Upper lobe of left lung (tissue), 6 donors: ENCODE data around the gene ATP1B4. TPM values are rescaled to one million over a fixed set of nuclear protein-coding genes. Genes with fewer than 3 reads are reported as not detected.

Experiments used
- ATAC-seq, 2 donors: fragments of 200-7000 bp; cut with Tn5 transposase; one replicate each; pipeline ENCODE4 v1.9.1; 2022; ENCODE audit warnings: mild to moderate bottlenecking in 2 of 2, moderate library complexity in 2 of 2; ENCODE audit not compliant: low FRiP score in 2 of 2
- DNase-seq, 2 donors: peaks; one replicate each; pipeline ENCODE4 v3.0.0-alpha.2; 2019 to 2020
- H3K27ac ChIP-seq, 4 donors: fragments of 200-600 bp; sonication (generic); one replicate each; pipeline ENCODE4 v1.5.1; 2016 to 2019
- H3K27me3 ChIP-seq, 4 donors: fragments of 200-600 bp; sonication (generic); one replicate each; pipeline ENCODE4 v1.5.1; 2017 to 2019
- H3K36me3 ChIP-seq, 4 donors: fragments of 200-600 bp; sonication (generic); one replicate each; pipeline ENCODE4 v1.5.1; 2016 to 2019
- H3K4me1 ChIP-seq, 4 donors: fragments of 200-600 bp; sonication (generic); one replicate each; pipeline ENCODE4 v1.5.1; 2018 to 2019
- H3K4me3 ChIP-seq, 4 donors: fragments of 200-600 bp; sonication (generic); one replicate each; pipeline ENCODE4 v1.5.1; 2017 to 2019; ENCODE audit warnings: mild to moderate bottlenecking in 2 of 4, moderate library complexity in 1 of 4
- H3K9me3 ChIP-seq, 4 donors: fragments of 200-600 bp; sonication (generic); one replicate each; pipeline ENCODE4 v1.5.1; 2018 to 2019
- CTCF ChIP-seq, 6 experiments: fragments of 450-650 bp in 4 of 6; fragments of 200-600 bp in 2 of 6; sonication (generic) in 2 of 6; IDR thresholded peaks; one replicate each; pipeline ENCODE4 v1.5.1; 2016 to 2019; ENCODE audit warnings: antibody characterized with exemption in 6 of 6
- EP300 ChIP-seq, 4 donors: sonication (generic); formaldehyde crosslinking; IDR thresholded peaks; one replicate each; pipeline ENCODE4 v1.5.1; 2017; ENCODE audit warnings: antibody characterized with exemption in 4 of 4, control low read depth in 2 of 4
- POLR2A ChIP-seq, 4 donors: fragments of 450-650 bp; IDR thresholded peaks; one replicate each; pipeline ENCODE4 v1.5.1; 2016 to 2017; ENCODE audit warnings: antibody characterized with exemption in 4 of 4, mild to moderate bottlenecking in 2 of 4
- POLR2AphosphoS5 ChIP-seq, 2 donors: sonication (generic); formaldehyde crosslinking; IDR thresholded peaks; one replicate each; pipeline ENCODE4 v1.5.1; 2017; ENCODE audit warnings: antibody characterized with exemption in 2 of 2
- WGBS, 2 donors: methylation state at CpG; one replicate each; pipeline ENCODE4 v1.1.5; 2017 to 2018; 5-methylcytosine and 5-hydroxymethylcytosine counted together
- total RNA-seq, 6 donors: library from RNA; depleted of rRNA in 4 of 6; stranded (reverse); fragments of >200 nt in 4 of 6; gene quantifications; one replicate each; pipeline versions ENCODE4 v1.1.0 to v1.2.1, GENCODE V29; 2016 to 2021
- donor health status: DM: no; HTN: no; CAD: no; lungs with moderate emphysema.
- donor health status: DM: no; HTN: yes; CAD: no; lungs with severe emphysema.

Gene ATP1B4
- total RNA-seq, 6 donors from 2014 or later, result not detected

GRCh38 chrX:120378570-120378969 is 16.7 kb downstream of the ATP1B4 start:
- no peak for DNase-seq
- no peak for TF ChIP-seq EP300 (IDR thresholded peaks at IDR 0.05)
- no peak for TF ChIP-seq POLR2A (IDR thresholded peaks at IDR 0.05)
- no peak for TF ChIP-seq CTCF (IDR thresholded peaks at IDR 0.05)
- no peak for TF ChIP-seq POLR2AphosphoS5 (IDR thresholded peaks at IDR 0.05)
- Histone ChIP-seq H3K27me3 (no peaks in the 10 kb centered on the region), H3K9me3 (no peaks in the 10 kb centered on the region), H3K36me3 (no peaks in the 10 kb centered on the region), H3K4me1 (no peaks in the 10 kb centered on the region), H3K4me3 (no peak overlapping the region), H3K27ac (no peak overlapping the region)
- WGBS, 2 donors, result 90 to 91% methylated on average over 5 of the region's 5 CpGs
- ATAC-seq, result no peak

GRCh38 chrX:120379937-120380681 is 18.2 kb downstream of the ATP1B4 start:
- H3K4me1 ChIP-seq, result no peaks in the 10 kb centered on the region
- no peaks in the 10 kb centered on the region for H3K9me3 ChIP-seq
- no peaks in the 10 kb centered on the region for H3K36me3 ChIP-seq
- no peak for TF ChIP-seq POLR2A (IDR thresholded peaks at IDR 0.05)
- TF ChIP-seq CTCF (IDR thresholded peaks at IDR 0.05), result no peak
- no peak for TF ChIP-seq POLR2AphosphoS5 (IDR thresholded peaks at IDR 0.05)
- TF ChIP-seq EP300 (IDR thresholded peaks at IDR 0.05), result no peak
- no peak overlapping the region for H3K4me3 ChIP-seq
- H3K27ac ChIP-seq, result no peak overlapping the region
- no peak for ATAC-seq
- no peaks in the 10 kb centered on the region for H3K27me3 ChIP-seq
- DNase-seq, result no peak
- 54 to 55% methylated on average over 4 to 6 of the region's 6 CpGs for WGBS, 2 donors

- no peak overlapping the region for H3K4me3 ChIP-seq
- TF ChIP-seq CTCF (IDR thresholded peaks at IDR 0.05) (peak in 3 of 6 experiments; percentile 26 to 42 (median 35)), POLR2A (IDR thresholded peaks at IDR 0.05) (no peak)
- H3K27me3 ChIP-seq, result no peaks in the 10 kb centered on the region
- WGBS, 2 donors, result 13 to 15% methylated on average over 3 of the region's 3 CpGs
- H3K36me3 ChIP-seq, result no peaks in the 10 kb centered on the region
- DNase-seq (no peak), ATAC-seq (no peak)
- H3K27ac ChIP-seq, result no peak overlapping the region
- no peaks in the 10 kb centered on the region for H3K4me1 ChIP-seq
- H3K9me3 ChIP-seq, result no peaks in the 10 kb centered on the region
Measured at GRCh38 chrX:120380699-120381098, 18.8 kb downstream of the ATP1B4 start.

- no peak for DNase-seq
- no peaks in the 10 kb centered on the region for H3K27me3 ChIP-seq
- no peak for TF ChIP-seq POLR2AphosphoS5 (IDR thresholded peaks at IDR 0.05)
- TF ChIP-seq POLR2A (IDR thresholded peaks at IDR 0.05), result no peak
- TF ChIP-seq CTCF (IDR thresholded peaks at IDR 0.05), result no peak
- no peaks in the 10 kb centered on the region for H3K9me3 ChIP-seq
- H3K4me1 ChIP-seq, result no peaks in the 10 kb centered on the region
- no peak overlapping the region for H3K4me3 ChIP-seq
- H3K36me3 ChIP-seq, result no peaks in the 10 kb centered on the region
- H3K27ac ChIP-seq, result no peak overlapping the region
- ATAC-seq, result no peak
Measured at GRCh38 chrX:120401301-120401700, 39.4 kb downstream of the ATP1B4 start.

GRCh38 chrX:120402369-120402768 is 40.5 kb downstream of the ATP1B4 start:
- ATAC-seq, result no peak
- no peak for TF ChIP-seq POLR2A (IDR thresholded peaks at IDR 0.05)
- no peak for TF ChIP-seq POLR2AphosphoS5 (IDR thresholded peaks at IDR 0.05)
- 94 to 96% methylated on average over 2 of the region's 2 CpGs for WGBS, 2 donors

More at GRCh38 chrX:120402369-120402768, 40.5 kb downstream of the ATP1B4 start:
- H3K36me3 ChIP-seq, result no peaks in the 10 kb centered on the region
- no peaks in the 10 kb centered on the region for H3K9me3 ChIP-seq
- no peak overlapping the region for H3K27ac ChIP-seq
- H3K4me1 ChIP-seq, result no peaks in the 10 kb centered on the region
- no peak overlapping the region for H3K4me3 ChIP-seq
- no peaks in the 10 kb centered on the region for H3K27me3 ChIP-seq
- DNase-seq, result no peak
